Measurements from ENCODE around the gene TMEM164. TPM values are rescaled to one million over a fixed set of nuclear protein-coding genes. Genes with fewer than 3 reads are reported as not detected.
"Not testable (repeated sequence)": the region's sequence is repeated elsewhere in the genome, so short reads cannot be mapped to it uniquely, and the experiment has no call there.

TMEM164 gene
- total RNA-seq, 4 donors from 2014 or later = 8.2 to 13.4 (median 11.1) TPM

- DNase-seq (ENCODE audit: extremely low spot score) = no peak
- Histone ChIP-seq H3K4me1 (no peaks in the 10 kb centered on the region), H3K36me3 (no peaks in the 10 kb centered on the region), H3K9me3 (no peaks in the 10 kb centered on the region), H3K27me3 (no peaks in the 10 kb centered on the region), H3K4me3 (no peak overlapping the region), H3K27ac (replicated peaks in 1 of 4) (no peak overlapping the region)
- TF ChIP-seq EP300 (IDR thresholded peaks at IDR 0.05) = no peak
- no peak for TF ChIP-seq POLR2AphosphoS5 (IDR thresholded peaks at IDR 0.05)
- TF ChIP-seq, protein P1, sequence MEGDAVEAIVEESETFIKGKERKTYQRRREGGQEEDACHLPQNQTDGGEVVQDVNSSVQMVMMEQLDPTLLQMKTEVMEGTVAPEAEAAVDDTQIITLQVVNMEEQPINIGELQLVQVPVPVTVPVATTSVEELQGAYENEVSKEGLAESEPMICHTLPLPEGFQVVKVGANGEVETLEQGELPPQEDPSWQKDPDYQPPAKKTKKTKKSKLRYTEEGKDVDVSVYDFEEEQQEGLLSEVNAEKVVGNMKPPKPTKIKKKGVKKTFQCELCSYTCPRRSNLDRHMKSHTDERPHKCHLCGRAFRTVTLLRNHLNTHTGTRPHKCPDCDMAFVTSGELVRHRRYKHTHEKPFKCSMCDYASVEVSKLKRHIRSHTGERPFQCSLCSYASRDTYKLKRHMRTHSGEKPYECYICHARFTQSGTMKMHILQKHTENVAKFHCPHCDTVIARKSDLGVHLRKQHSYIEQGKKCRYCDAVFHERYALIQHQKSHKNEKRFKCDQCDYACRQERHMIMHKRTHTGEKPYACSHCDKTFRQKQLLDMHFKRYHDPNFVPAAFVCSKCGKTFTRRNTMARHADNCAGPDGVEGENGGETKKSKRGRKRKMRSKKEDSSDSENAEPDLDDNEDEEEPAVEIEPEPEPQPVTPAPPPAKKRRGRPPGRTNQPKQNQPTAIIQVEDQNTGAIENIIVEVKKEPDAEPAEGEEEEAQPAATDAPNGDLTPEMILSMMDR (IDR thresholded peaks at IDR 0.05) = no peak
- no peak for TF ChIP-seq POLR2A (IDR thresholded peaks at IDR 0.05; ENCODE audit: low read depth)
- 78% methylated on average over 1 of the region's 1 CpG for WGBS
- intact Hi-C loops (cut with DNase I) = no loop called here
Observed at GRCh38 chrX:109974906-109975655, 27.8 kb upstream of the TMEM164 start.

- H3K36me3 ChIP-seq; H3K27me3 ChIP-seq; H3K4me1 ChIP-seq; H3K27ac ChIP-seq (replicated peaks in 1 of 4); intact Hi-C loops (cut with DNase I); DNase-seq (ENCODE audit: extremely low spot score); H3K9me3 ChIP-seq; H3K4me3 ChIP-seq: not testable (repeated sequence)
- WGBS = 75% methylated on average over 4 of the region's 4 CpGs
Observed at GRCh38 chrX:109985210-109985609, 17.7 kb upstream of the TMEM164 start.

DNA sequence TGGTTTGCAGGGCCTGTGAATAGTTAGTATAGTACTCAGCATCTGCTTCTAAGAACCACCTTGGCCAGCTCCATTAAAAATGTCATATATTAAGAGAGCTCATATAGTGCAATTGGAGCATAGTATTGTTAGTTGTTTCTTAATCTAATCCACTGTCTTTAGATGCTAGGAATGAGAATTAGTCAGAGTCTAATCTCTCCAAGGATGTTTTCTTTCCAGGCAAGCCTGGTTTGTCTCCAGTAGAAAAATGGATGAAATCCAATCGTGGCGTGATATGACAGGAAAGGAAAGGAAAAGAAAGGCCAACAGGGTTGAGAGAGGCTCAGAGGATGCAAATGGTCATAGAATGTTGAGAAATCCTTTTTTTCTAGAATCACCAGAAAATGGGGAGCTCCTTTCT, 15.0 kb upstream of the TMEM164 start:
- no peaks in the 10 kb centered on the region for H3K4me1 ChIP-seq
- H3K27ac ChIP-seq (replicated peaks in 1 of 4) = no peak overlapping the region
- no peak for DNase-seq (ENCODE audit: extremely low spot score)
- H3K36me3 ChIP-seq = no peaks in the 10 kb centered on the region
- H3K27me3 ChIP-seq = no peaks in the 10 kb centered on the region
- intact Hi-C loops (cut with DNase I) = no loop called here
- 63% methylated on average over 2 of the region's 2 CpGs for WGBS
- H3K4me3 ChIP-seq = no peak overlapping the region
- TF ChIP-seq, protein P1 (IDR thresholded peaks at IDR 0.05) = no peak
- TF ChIP-seq POLR2A (IDR thresholded peaks at IDR 0.05; ENCODE audit: low read depth) (no peak), EP300 (IDR thresholded peaks at IDR 0.05) (no peak), POLR2AphosphoS5 (IDR thresholded peaks at IDR 0.05) (no peak)
- no peaks in the 10 kb centered on the region for H3K9me3 ChIP-seq

DNA sequence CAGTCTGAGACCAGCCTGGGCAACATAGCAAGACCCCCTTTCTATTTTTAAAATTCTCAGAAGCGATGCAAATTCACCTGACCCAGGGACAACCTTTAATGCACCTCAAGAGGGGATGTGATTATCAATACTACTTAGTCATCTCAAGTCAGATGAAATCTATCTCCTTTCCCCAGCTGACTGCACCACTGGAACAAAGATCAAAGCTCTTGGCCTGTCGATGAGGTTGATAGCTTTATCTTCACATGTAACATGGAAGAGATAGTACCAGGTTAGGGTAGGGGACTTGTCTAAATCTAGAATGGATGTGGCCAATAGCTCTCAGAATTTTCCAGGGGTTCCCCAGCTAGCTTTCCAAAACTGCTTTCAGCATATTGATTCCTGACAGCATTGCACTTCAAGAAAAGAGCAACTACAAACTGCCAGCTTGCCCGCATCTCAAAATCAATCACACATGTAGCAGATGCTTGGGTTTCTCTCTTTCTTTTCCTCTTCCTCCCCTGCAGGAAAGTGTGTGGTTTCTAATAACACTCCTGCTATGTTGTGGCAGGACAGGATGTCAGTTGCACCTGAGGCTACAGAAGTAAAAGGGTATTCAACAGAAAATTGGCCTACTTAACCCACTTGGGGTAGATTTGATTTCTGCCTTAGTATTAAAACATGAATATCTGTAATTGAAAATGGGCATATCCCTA, 12.2 kb upstream of the TMEM164 start:
- H3K9me3 ChIP-seq = no peaks in the 10 kb centered on the region
- DNase-seq (ENCODE audit: extremely low spot score) = no peak
- H3K27ac ChIP-seq (replicated peaks in 1 of 4) = no peak overlapping the region
- TF ChIP-seq POLR2A (IDR thresholded peaks at IDR 0.05; ENCODE audit: low read depth) (no peak), POLR2AphosphoS5 (IDR thresholded peaks at IDR 0.05) (no peak), EP300 (IDR thresholded peaks at IDR 0.05) (no peak)
- TF ChIP-seq, protein P1 (IDR thresholded peaks at IDR 0.05) = no peak
- no peaks in the 10 kb centered on the region for H3K36me3 ChIP-seq
- intact Hi-C loops (cut with DNase I) = no loop called here
- no peak overlapping the region for H3K4me3 ChIP-seq
- H3K4me1 ChIP-seq = no peaks in the 10 kb centered on the region
- no peaks in the 10 kb centered on the region for H3K27me3 ChIP-seq
- WGBS = 75% methylated on average over 3 of the region's 3 CpGs

DNA sequence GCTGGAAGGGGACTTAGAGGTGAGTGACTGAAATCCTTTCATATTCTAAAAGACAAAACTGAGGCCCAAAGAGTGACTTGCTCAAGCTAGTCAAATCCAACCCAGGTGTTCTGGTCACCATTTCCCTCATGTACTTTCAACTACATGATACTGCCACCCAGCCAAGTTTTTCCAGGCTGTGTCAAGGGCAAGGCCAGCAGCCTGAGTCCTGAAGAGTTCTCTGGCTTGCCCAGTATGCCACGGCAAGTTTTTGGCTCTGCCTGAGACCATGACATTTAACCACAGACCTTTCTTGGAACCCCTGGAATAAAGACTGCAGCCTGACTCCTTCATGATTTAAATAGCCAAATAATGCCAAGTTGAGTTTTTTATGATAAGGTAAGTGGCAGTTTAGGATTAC, 10.7 kb upstream of the TMEM164 start:
- Histone ChIP-seq H3K4me3 (no peak overlapping the region), H3K9me3 (no peaks in the 10 kb centered on the region), H3K27ac (replicated peaks in 1 of 4) (no peak overlapping the region), H3K27me3 (no peaks in the 10 kb centered on the region), H3K36me3 (no peaks in the 10 kb centered on the region), H3K4me1 (no peaks in the 10 kb centered on the region)
- intact Hi-C loops (cut with DNase I) = no loop called here
- DNase-seq (ENCODE audit: extremely low spot score) = no peak
- TF ChIP-seq POLR2AphosphoS5 (IDR thresholded peaks at IDR 0.05) = no peak
- TF ChIP-seq, protein P1 (IDR thresholded peaks at IDR 0.05) = no peak
- TF ChIP-seq POLR2A (IDR thresholded peaks at IDR 0.05; ENCODE audit: low read depth) = no peak
- no peak for TF ChIP-seq EP300 (IDR thresholded peaks at IDR 0.05)
- WGBS = 82% methylated on average over 1 of the region's 1 CpG
